K562 (cell line): ENCODE data around the gene ARMH1. TPM values are rescaled to one million over a fixed set of nuclear protein-coding genes. Genes with fewer than 3 reads are reported as not detected.

Experiments used
- BRCA1 ChIP-seq, 2 experiments: fragments of 450-650 bp in 1 of 2; sonication (generic) in 1 of 2; formaldehyde crosslinking in 1 of 2; IDR thresholded peaks; 2 replicates each; pipeline versions ENCODE4 v1.5.0 to v1.6.1; 2017 to 2020; ENCODE audit warnings: mild to moderate bottlenecking in 1 of 2, missing genetic modification reagents in 1 of 2
- HDAC1 ChIP-seq, 2 experiments: fragments of 450-650 bp; IDR thresholded peaks; 2 replicates each; pipeline ENCODE4 v1.6.1; 2016 to 2017; ENCODE audit warnings: inconsistent platforms in 1 of 2, mild to moderate bottlenecking in 1 of 2, moderate library complexity in 1 of 2
- NFRKB ChIP-seq: fragments of 450-650 bp; IDR thresholded peaks from 2 replicates; pipeline ENCODE4 v1.6.1; 2016; ENCODE audit warnings: low read depth
- NR4A1 ChIP-seq, 2 experiments: fragments of 250-450 bp in 1 of 2; fragments of 450-650 bp in 1 of 2; sonication (Bioruptor Pico) in 1 of 2; IDR thresholded peaks; 2 replicates each; pipeline versions ENCODE4 v1.4.0 to v1.6.1; 2016 to 2020; ENCODE audit warnings: mild to moderate bottlenecking in 2 of 2, missing compliant biosample characterization in 1 of 2, missing genetic modification characterization in 1 of 2, moderate library complexity in 1 of 2
- OTX1 ChIP-seq: fragments of 450-650 bp; formaldehyde crosslinking; IDR thresholded peaks from 2 replicates; pipeline ENCODE4 v1.4.0; 2022; ENCODE audit warnings: mild to moderate bottlenecking
- RFX5 ChIP-seq: IDR thresholded peaks from 2 replicates; pipeline ENCODE4 v1.6.1; 2011; ENCODE audit warnings: low read depth, mild to moderate bottlenecking, improper control_type of control experiment, low read length
- SRSF3 ChIP-seq: fragments of 200-400 bp; formaldehyde crosslinking; IDR thresholded peaks from 2 replicates; pipeline ENCODE4 v1.6.1; 2016; ENCODE audit warnings: mild to moderate bottlenecking, low read length, moderate library complexity; ENCODE audit not compliant: insufficient read depth
- TAL1 ChIP-seq: fragments of 450-650 bp; IDR thresholded peaks from 2 replicates; pipeline ENCODE4 v1.6.1; 2016; ENCODE audit warnings: mild to moderate bottlenecking
- TBP ChIP-seq: optimal IDR thresholded peaks from 2 replicates; pipeline ENCODE3; 2011; ENCODE audit warnings: low read depth, low read length, improper control_type of control experiment
- XRCC5 ChIP-seq: fragments of 200-400 bp; formaldehyde crosslinking; IDR thresholded peaks from 2 replicates; pipeline ENCODE4 v1.6.1; 2017; ENCODE audit warnings: low read depth, mild to moderate bottlenecking, low read length
- ZEB2 ChIP-seq: fragments of 450-650 bp; IDR thresholded peaks from 2 replicates; pipeline ENCODE4 v1.6.1; 2016
- ZNF263 ChIP-seq: sonication (generic); formaldehyde crosslinking; IDR thresholded peaks from 2 replicates; pipeline ENCODE4 v1.8.0; 2022; ENCODE audit warnings: mild to moderate bottlenecking, missing genetic modification reagents, borderline replicate concordance
- polyA plus RNA-seq, 8 experiments: library from polyadenylated mRNA; depleted of rRNA in 4 of 8; stranded (reverse) in 5 of 8; unstranded in 3 of 8; fragments of >200 nt; fragmentation: Nextera tagmentation in 2 of 8; fragmentation: Illumina TruSeq in 1 of 8; extraction: Ambion mirVana in 2 of 8; extraction: Trizol in 1 of 8; gene quantifications; 2 replicates each; pipeline versions ENCODE4 v1.2.1 to v1.2.3, GENCODE V29; 2011 to 2014; ENCODE audit warnings: inconsistent platforms in 1 of 8, missing spikeins in 1 of 8
- total RNA-seq, 7 experiments: library from RNA; depleted of rRNA in 6 of 7; stranded (reverse); fragments of >200 nt in 6 of 7; fragmentation: Illumina TruSeq in 2 of 7; extraction: Trizol in 2 of 7; gene quantifications; 2 replicates each; pipeline versions ENCODE4 v1.2.1 to v1.2.3, GENCODE V29; 2011 to 2021; ENCODE audit warnings: low replicate concordance in 1 of 7
- TF ChIP-seq, protein P1 (sequence below): sonication (generic); formaldehyde crosslinking; IDR thresholded peaks from 2 replicates; pipeline ENCODE4 v1.4.0; 2020; ENCODE audit warnings: mild to moderate bottlenecking, missing genetic modification reagents
- TF ChIP-seq, protein P2 (sequence below): sonication (generic); IDR thresholded peaks from 2 replicates; pipeline ENCODE4 v1.6.1; 2016

The ARMH1 gene
- total and polyA plus RNA-seq, 9 of the 15 experiments (the other 6 are each of a cell fraction or from before 2014, with no cell fraction given): 0.41 TPM; not detected in 8

- 0 out of 2 replicates have a peak, but pooled peaks have one; percentile 36 for TF ChIP-seq XRCC5
- no peak for TF ChIP-seq OTX1 (CRISPR knock-in tag)
- peak; percentile 4; the same call in 1 of the 2 replicates for TF ChIP-seq SRSF3
- 0 out of 2 replicates have a peak, but pooled peaks have one; percentile 2 for TF ChIP-seq ZEB2
- no peak for TF ChIP-seq TAL1
- TF ChIP-seq, protein P1, sequence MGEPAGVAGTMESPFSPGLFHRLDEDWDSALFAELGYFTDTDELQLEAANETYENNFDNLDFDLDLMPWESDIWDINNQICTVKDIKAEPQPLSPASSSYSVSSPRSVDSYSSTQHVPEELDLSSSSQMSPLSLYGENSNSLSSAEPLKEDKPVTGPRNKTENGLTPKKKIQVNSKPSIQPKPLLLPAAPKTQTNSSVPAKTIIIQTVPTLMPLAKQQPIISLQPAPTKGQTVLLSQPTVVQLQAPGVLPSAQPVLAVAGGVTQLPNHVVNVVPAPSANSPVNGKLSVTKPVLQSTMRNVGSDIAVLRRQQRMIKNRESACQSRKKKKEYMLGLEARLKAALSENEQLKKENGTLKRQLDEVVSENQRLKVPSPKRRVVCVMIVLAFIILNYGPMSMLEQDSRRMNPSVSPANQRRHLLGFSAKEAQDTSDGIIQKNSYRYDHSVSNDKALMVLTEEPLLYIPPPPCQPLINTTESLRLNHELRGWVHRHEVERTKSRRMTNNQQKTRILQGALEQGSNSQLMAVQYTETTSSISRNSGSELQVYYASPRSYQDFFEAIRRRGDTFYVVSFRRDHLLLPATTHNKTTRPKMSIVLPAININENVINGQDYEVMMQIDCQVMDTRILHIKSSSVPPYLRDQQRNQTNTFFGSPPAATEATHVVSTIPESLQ (CRISPR knock-in tag): peak; percentile 63; the same call in 1 of the 2 replicates
- TF ChIP-seq HDAC1 (IDR thresholded peaks at IDR 0.05): no peak
- no peak for TF ChIP-seq BRCA1 (IDR thresholded peaks at IDR 0.05)
- 0 out of 2 replicates have a peak, but pooled peaks have one; percentile 42 for TF ChIP-seq BRCA1 (CRISPR knock-in tag; IDR thresholded peaks at IDR 0.05)
- no peak for TF ChIP-seq RFX5
- 0 out of 2 replicates have a peak, but pooled peaks have one; percentile 48 for TF ChIP-seq NFRKB
- TF ChIP-seq TBP: peak; percentile 36
- TF ChIP-seq NR4A1 (CRISPR knock-in tag; IDR thresholded peaks at IDR 0.05): no peak
- no peak for TF ChIP-seq NR4A1 (tag; IDR thresholded peaks at IDR 0.05)
- TF ChIP-seq, protein P2, sequence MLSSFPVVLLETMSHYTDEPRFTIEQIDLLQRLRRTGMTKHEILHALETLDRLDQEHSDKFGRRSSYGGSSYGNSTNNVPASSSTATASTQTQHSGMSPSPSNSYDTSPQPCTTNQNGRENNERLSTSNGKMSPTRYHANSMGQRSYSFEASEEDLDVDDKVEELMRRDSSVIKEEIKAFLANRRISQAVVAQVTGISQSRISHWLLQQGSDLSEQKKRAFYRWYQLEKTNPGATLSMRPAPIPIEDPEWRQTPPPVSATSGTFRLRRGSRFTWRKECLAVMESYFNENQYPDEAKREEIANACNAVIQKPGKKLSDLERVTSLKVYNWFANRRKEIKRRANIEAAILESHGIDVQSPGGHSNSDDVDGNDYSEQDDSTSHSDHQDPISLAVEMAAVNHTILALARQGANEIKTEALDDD: no peak
- TF ChIP-seq ZNF263 (CRISPR knock-in tag): 0 out of 2 replicates have a peak, but pooled peaks have one; percentile 3
Observed at GRCh38 chr1:44740179-44740617, 65.7 kb downstream of the ARMH1 start (continued).
